K562 (cell line): Measurements from ENCODE around the gene RAD52. TPM values are rescaled to one million over a fixed set of nuclear protein-coding genes. Genes with fewer than 3 reads are reported as not detected.

Source experiments
- FOSL1 ChIP-seq: fragments of 200-800 bp; sonication (Bioruptor generic); conservative IDR thresholded peaks from 2 replicates; pipeline ENCODE4 v1.6.1; 2016; ENCODE audit warnings: missing genetic modification characterization, missing compliant biosample characterization
- GATAD2B ChIP-seq: fragments of 450-650 bp; IDR thresholded peaks from 2 replicates; pipeline ENCODE4 v1.6.1; 2017; ENCODE audit warnings: mild to moderate bottlenecking, borderline replicate concordance
- HIVEP1 ChIP-seq: fragments of 250-450 bp; sonication (Bioruptor Pico); IDR thresholded peaks from 2 replicates; pipeline ENCODE4 v1.4.0; 2020; ENCODE audit warnings: mild to moderate bottlenecking
- MBD2 ChIP-seq: sonication (generic); IDR thresholded peaks from 2 replicates; pipeline ENCODE4 v1.6.1; 2016; ENCODE audit warnings: low read depth, borderline replicate concordance
- MCM5 ChIP-seq: fragments of 450-650 bp; IDR thresholded peaks from 2 replicates; pipeline ENCODE4 v1.6.1; 2016; ENCODE audit warnings: low read depth
- MYBL2 ChIP-seq, 2 experiments: fragments of 450-650 bp in 1 of 2; sonication (generic) in 1 of 2; formaldehyde crosslinking in 1 of 2; IDR thresholded peaks; 2 replicates each; pipeline versions ENCODE4 v1.6.1 to v1.8.1; 2017 to 2022; ENCODE audit warnings: borderline replicate concordance in 1 of 2, inconsistent platforms in 1 of 2, low read depth in 1 of 2, mild to moderate bottlenecking in 1 of 2, missing genetic modification reagents in 1 of 2, moderate library complexity in 1 of 2
- NCOA2 ChIP-seq, 2 experiments: fragments of 450-650 bp; IDR thresholded peaks; 2 replicates each; pipeline ENCODE4 v1.6.1; 2018; ENCODE audit warnings: mild to moderate bottlenecking in 2 of 2, moderate library complexity in 1 of 2; ENCODE audit not compliant: partially characterized antibody in 2 of 2
- SOX6 ChIP-seq: fragments of 450-650 bp; IDR thresholded peaks from 2 replicates; pipeline ENCODE4 v1.6.1; 2014; ENCODE audit warnings: mild to moderate bottlenecking
- SRSF3 ChIP-seq: fragments of 200-400 bp; formaldehyde crosslinking; IDR thresholded peaks from 2 replicates; pipeline ENCODE4 v1.6.1; 2016; ENCODE audit warnings: mild to moderate bottlenecking, low read length, moderate library complexity; ENCODE audit not compliant: insufficient read depth
- TOE1 ChIP-seq, 2 experiments: fragments of 450-650 bp in 1 of 2; sonication (generic) in 1 of 2; formaldehyde crosslinking in 1 of 2; IDR thresholded peaks; 2 replicates each; pipeline versions ENCODE4 v1.7.1 to v1.8.0; 2016 to 2022; ENCODE audit warnings: borderline replicate concordance in 2 of 2, mild to moderate bottlenecking in 2 of 2, antibody characterized with exemption in 1 of 2, inconsistent platforms in 1 of 2, low read depth in 1 of 2, missing genetic modification reagents in 1 of 2, moderate library complexity in 1 of 2
- ZFPM2 ChIP-seq: fragments of 250-450 bp; sonication (Bioruptor Pico); IDR thresholded peaks from 2 replicates; pipeline ENCODE4 v1.5.1; 2022; ENCODE audit warnings: mild to moderate bottlenecking
- polyA plus RNA-seq, 8 experiments: library from polyadenylated mRNA; depleted of rRNA in 4 of 8; stranded (reverse) in 5 of 8; unstranded in 3 of 8; fragments of >200 nt; fragmentation: Nextera tagmentation in 2 of 8; fragmentation: Illumina TruSeq in 1 of 8; extraction: Ambion mirVana in 2 of 8; extraction: Trizol in 1 of 8; gene quantifications; 2 replicates each; pipeline versions ENCODE4 v1.2.1 to v1.2.3, GENCODE V29; 2011 to 2014; ENCODE audit warnings: inconsistent platforms in 1 of 8, missing spikeins in 1 of 8
- total RNA-seq, 7 experiments: library from RNA; depleted of rRNA in 6 of 7; stranded (reverse); fragments of >200 nt in 6 of 7; fragmentation: Illumina TruSeq in 2 of 7; extraction: Trizol in 2 of 7; gene quantifications; 2 replicates each; pipeline versions ENCODE4 v1.2.1 to v1.2.3, GENCODE V29; 2011 to 2021; ENCODE audit warnings: low replicate concordance in 1 of 7
- TF ChIP-seq, protein P1 (sequence below): sonication (generic); formaldehyde crosslinking; IDR thresholded peaks from 2 replicates; pipeline ENCODE4 v1.8.0; 2023; ENCODE audit warnings: missing genetic modification reagents, mild to moderate bottlenecking, borderline replicate concordance

RAD52 gene
- total and polyA plus RNA-seq, 9 of the 15 experiments (the other 6 are each of a cell fraction or from before 2014, with no cell fraction given): 1.3 to 15.9 (median 9.3) TPM

DNA sequence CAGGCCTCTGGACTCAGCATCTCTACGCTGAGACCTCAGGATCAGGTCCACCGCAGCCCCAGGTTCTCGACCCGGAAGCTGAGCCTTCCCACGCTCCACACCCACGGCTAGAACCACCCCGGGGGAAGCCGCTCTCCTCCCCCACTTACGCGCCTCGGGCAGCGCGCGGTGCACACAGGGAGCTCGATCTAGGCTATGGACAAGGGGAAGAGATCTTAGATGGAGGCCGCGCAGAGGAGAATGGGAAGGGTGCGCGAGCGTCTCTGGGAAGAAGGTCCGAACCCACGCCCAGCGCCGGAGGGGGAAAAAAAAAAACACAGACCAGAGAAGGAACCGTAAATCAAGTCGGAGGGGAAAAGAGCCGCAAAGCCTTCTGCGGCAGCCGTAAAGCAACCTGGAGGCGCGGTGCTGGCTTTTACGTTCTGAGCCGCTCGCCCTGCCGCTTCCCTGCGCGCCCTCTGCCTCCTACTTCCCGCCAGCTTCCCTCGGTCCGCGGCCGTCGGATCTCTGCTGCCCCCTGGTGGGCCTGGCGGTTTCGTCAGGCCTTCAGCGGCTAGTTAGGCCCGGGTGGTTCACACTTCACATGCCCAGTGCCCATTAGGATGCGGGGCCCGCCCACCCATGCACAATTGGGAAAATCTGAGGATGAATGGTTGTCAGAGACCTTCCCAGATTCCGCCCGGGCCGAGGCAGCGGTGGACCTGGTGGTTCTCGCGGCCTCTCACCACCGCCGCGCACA is at the start of gene RAD52 (continued):
- TF ChIP-seq SOX6 (peak; percentile 29; the same call in 1 of the 2 replicates), HIVEP1 (no peak), MBD2 (peak; percentile 67; the same call in 1 of the 2 replicates), NCOA2 (IDR thresholded peaks at IDR 0.05; ENCODE audit: partially characterized antibody in 2 of 2) (no peak), SRSF3 (no peak), MCM5 (no peak), GATAD2B (peak; percentile 42; the same call in 1 of the 2 replicates), MYBL2 (IDR thresholded peaks at IDR 0.05; ENCODE audit: low read depth) (no peak), MYBL2 (CRISPR knock-in tag; IDR thresholded peaks at IDR 0.05; ENCODE audit: borderline replicate concordance) (no peak), FOSL1 (tag) (peak; percentile 7; the same call in 1 of the 2 replicates), TOE1 (IDR thresholded peaks at IDR 0.05; ENCODE audit: borderline replicate concordance) (no peak), TOE1 (CRISPR knock-in tag; IDR thresholded peaks at IDR 0.05; ENCODE audit: borderline replicate concordance, low read depth) (no peak), ZFPM2 (CRISPR knock-in tag) (no peak)
- TF ChIP-seq, protein P1, sequence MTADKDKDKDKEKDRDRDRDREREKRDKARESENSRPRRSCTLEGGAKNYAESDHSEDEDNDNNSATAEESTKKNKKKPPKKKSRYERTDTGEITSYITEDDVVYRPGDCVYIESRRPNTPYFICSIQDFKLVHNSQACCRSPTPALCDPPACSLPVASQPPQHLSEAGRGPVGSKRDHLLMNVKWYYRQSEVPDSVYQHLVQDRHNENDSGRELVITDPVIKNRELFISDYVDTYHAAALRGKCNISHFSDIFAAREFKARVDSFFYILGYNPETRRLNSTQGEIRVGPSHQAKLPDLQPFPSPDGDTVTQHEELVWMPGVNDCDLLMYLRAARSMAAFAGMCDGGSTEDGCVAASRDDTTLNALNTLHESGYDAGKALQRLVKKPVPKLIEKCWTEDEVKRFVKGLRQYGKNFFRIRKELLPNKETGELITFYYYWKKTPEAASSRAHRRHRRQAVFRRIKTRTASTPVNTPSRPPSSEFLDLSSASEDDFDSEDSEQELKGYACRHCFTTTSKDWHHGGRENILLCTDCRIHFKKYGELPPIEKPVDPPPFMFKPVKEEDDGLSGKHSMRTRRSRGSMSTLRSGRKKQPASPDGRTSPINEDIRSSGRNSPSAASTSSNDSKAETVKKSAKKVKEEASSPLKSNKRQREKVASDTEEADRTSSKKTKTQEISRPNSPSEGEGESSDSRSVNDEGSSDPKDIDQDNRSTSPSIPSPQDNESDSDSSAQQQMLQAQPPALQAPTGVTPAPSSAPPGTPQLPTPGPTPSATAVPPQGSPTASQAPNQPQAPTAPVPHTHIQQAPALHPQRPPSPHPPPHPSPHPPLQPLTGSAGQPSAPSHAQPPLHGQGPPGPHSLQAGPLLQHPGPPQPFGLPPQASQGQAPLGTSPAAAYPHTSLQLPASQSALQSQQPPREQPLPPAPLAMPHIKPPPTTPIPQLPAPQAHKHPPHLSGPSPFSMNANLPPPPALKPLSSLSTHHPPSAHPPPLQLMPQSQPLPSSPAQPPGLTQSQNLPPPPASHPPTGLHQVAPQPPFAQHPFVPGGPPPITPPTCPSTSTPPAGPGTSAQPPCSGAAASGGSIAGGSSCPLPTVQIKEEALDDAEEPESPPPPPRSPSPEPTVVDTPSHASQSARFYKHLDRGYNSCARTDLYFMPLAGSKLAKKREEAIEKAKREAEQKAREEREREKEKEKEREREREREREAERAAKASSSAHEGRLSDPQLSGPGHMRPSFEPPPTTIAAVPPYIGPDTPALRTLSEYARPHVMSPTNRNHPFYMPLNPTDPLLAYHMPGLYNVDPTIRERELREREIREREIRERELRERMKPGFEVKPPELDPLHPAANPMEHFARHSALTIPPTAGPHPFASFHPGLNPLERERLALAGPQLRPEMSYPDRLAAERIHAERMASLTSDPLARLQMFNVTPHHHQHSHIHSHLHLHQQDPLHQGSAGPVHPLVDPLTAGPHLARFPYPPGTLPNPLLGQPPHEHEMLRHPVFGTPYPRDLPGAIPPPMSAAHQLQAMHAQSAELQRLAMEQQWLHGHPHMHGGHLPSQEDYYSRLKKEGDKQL (CRISPR knock-in tag): no peak
